GM06990 (cell line): Measurements from ENCODE around the gene CCDC136.

Experiments
- DNase-seq: peaks from one replicate; pipeline ENCODE4 v3.0.0-alpha.2; 2011; ENCODE audit not compliant: insufficient read length; ENCODE audit errors: extremely low read depth
- H3K27me3 ChIP-seq: replicated peaks from 2 replicates; pipeline ENCODE4 v1.6.0; 2011; ENCODE audit warnings: low read length; ENCODE audit not compliant: control insufficient read depth, insufficient read depth
- H3K36me3 ChIP-seq: 2 replicates; pipeline ENCODE4 v1.5.1; 2011; ENCODE audit warnings: low read length; ENCODE audit not compliant: control insufficient read depth, insufficient read depth
- H3K4me3 ChIP-seq: replicated peaks from 2 replicates; pipeline ENCODE4 v1.5.1; 2011; ENCODE audit warnings: low read depth, mild to moderate bottlenecking, control low read depth, low read length
- TF ChIP-seq, protein P1 (sequence below): IDR thresholded peaks from 2 replicates; pipeline ENCODE4 v1.5.1; 2011; ENCODE audit warnings: low read length, control low read depth, mild to moderate bottlenecking, inconsistent platforms; ENCODE audit not compliant: insufficient read depth, poor library complexity, severe bottlenecking

The CCDC136 gene

DNA sequence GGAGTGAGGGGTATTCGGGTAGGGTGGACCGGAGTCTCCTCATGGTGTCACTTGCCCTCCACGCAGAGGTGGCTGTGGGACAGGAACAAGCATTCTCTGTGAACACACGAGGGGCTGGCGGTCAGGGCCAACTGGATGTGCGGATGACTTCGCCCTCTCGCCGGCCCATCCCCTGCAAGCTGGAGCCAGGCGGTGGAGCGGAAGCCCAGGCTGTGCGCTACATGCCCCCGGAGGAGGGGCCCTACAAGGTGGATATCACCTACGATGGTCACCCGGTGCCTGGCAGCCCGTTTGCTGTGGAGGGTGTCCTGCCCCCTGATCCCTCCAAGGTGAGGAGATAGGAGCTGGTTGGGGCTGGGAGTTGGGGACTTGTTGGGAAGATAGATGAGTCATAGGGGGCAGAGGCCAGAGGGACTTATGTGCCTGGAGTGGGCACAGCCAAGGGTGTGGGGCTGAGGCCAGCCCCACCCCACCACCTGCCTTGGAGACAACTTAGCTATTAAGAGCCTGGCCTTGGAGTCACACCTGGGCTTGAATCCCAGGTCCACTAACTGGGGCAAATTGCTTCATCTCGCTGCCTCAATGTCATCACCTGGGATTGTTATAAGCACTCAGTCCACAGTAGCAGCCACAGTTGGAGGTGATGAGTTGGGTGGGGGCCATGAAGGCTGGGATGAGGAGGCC lies 52.3 kb downstream of the CCDC136 start:
- DNase-seq = no peak
- TF ChIP-seq, protein P1, sequence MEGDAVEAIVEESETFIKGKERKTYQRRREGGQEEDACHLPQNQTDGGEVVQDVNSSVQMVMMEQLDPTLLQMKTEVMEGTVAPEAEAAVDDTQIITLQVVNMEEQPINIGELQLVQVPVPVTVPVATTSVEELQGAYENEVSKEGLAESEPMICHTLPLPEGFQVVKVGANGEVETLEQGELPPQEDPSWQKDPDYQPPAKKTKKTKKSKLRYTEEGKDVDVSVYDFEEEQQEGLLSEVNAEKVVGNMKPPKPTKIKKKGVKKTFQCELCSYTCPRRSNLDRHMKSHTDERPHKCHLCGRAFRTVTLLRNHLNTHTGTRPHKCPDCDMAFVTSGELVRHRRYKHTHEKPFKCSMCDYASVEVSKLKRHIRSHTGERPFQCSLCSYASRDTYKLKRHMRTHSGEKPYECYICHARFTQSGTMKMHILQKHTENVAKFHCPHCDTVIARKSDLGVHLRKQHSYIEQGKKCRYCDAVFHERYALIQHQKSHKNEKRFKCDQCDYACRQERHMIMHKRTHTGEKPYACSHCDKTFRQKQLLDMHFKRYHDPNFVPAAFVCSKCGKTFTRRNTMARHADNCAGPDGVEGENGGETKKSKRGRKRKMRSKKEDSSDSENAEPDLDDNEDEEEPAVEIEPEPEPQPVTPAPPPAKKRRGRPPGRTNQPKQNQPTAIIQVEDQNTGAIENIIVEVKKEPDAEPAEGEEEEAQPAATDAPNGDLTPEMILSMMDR = no peak
- H3K36me3 ChIP-seq = no peaks in the 10 kb centered on the region

DNA sequence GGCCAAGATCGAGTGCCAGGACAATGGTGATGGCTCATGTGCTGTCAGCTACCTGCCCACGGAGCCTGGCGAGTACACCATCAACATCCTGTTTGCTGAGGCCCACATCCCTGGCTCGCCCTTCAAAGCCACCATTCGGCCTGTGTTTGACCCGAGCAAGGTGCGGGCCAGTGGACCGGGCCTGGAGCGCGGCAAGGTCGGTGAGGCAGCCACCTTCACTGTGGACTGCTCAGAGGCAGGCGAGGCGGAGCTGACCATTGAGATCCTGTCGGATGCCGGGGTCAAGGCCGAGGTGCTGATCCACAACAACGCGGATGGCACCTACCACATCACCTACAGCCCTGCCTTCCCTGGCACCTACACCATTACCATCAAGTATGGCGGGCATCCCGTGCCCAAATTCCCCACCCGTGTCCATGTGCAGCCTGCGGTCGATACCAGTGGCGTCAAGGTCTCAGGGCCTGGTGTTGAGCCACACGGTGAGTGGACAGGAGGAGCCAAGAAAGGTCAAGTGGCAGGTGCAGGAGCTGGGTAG lies 53.1 kb downstream of the CCDC136 start:
- DNase-seq = no peak
- H3K36me3 ChIP-seq = no peaks in the 10 kb centered on the region
- H3K27me3 ChIP-seq = no peaks in the 10 kb centered on the region; the same call in 1 of the 2 replicates
- TF ChIP-seq, protein P1 = no peak
- no peak overlapping the region for H3K4me3 ChIP-seq

More for the DNA sequence above, 52.3 kb downstream of the CCDC136 start:
- no peak overlapping the region for H3K4me3 ChIP-seq
- no peaks in the 10 kb centered on the region; the same call in 1 of the 2 replicates for H3K27me3 ChIP-seq

DNA sequence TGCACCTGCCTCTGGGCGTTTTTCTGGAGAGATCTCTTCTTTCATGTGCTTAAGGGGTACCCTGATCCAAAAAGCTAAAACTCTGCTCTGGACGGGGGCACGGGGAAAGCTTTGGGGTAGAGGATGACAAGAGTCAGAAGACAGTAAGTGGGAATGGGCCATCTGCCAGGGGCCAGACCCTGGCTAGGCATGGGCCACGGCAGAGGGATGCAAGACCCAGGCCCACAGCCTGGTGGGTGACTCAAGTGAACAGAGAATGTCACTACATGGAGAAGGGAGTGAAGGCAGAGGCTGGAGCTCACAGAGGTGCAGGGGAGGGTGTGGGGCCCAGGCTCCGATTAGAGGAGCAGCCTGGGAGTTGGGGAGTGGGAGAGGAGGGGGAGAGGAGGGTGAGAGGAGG lies 53.7 kb downstream of the CCDC136 start:
- no peaks in the 10 kb centered on the region; the same call in 1 of the 2 replicates for H3K27me3 ChIP-seq
- no peak for DNase-seq
- H3K4me3 ChIP-seq = no peak overlapping the region
- TF ChIP-seq, protein P1 = no peak
- no peaks in the 10 kb centered on the region for H3K36me3 ChIP-seq

DNA sequence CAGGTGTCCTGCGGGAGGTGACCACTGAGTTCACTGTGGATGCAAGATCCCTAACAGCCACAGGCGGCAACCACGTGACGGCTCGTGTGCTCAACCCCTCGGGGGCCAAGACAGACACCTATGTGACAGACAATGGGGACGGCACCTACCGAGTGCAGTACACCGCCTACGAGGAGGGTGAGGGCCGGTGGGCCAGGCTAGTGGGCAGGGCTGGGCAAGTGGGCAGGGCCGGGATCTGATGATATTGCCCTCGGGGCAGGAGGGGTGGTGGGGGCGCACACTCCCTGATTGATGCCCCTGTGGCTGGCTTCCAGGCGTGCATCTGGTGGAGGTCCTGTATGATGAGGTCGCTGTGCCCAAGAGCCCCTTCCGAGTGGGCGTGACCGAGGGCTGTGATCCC lies 54.2 kb downstream of the CCDC136 start:
- H3K4me3 ChIP-seq = no peak overlapping the region
- TF ChIP-seq, protein P1 = no peak
- no peak for DNase-seq
- no peaks in the 10 kb centered on the region for H3K36me3 ChIP-seq
- no peaks in the 10 kb centered on the region; the same call in 1 of the 2 replicates for H3K27me3 ChIP-seq

DNA sequence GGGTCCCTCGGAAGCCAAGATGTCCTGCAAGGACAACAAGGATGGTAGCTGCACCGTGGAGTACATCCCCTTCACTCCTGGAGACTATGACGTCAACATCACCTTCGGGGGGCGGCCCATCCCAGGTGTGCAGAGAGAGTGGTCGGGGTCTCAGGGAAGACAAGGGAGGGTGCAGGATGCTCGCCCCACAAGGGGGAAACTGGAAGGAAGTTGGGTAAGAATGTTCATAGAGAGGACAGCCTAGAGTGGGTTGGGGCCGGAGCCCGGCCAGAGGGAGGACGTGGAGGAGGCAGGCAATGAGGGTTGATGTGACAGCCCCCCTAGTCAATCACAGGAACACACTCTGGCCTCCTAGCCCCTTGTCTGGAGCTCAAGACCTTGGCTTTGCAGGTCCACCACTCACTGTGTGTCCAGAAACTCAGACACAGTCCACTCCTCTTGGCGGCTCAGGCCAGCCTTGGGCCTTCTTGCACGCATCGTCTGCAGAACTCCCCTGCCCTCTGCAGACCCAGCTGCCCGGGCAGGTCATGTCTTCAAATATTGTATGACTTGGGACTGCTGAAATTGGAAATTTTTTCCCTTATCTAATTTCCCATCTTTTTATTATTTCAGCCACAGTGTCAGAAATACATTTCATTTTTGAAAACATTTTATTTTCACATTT lies 55.1 kb downstream of the CCDC136 start:
- H3K27me3 ChIP-seq = no peaks in the 10 kb centered on the region; the same call in 1 of the 2 replicates
- TF ChIP-seq, protein P1 = no peak
- DNase-seq = no peak
- no peaks in the 10 kb centered on the region for H3K36me3 ChIP-seq
- no peak overlapping the region for H3K4me3 ChIP-seq
